OCI-LY7 (cell line): ENCODE measurements around the gene ENDOD1. TPM values are rescaled to one million over a fixed set of nuclear protein-coding genes. Genes with fewer than 3 reads are reported as not detected.

Experiments used
- BruUV-seq: library from RNA; stranded (reverse); fragments of 400-500 nt; replicated peaks from 2 replicates; lab custom pipeline; 2021; lab: Mats Ljungman, UMichigan
- CTCF ChIA-PET: fragments of 300-600 bp; sonication (Branson Sonifier 250); formaldehyde crosslinking; loops from one replicate; lab custom pipeline; 2022; ENCODE audit warnings: antibody characterized with exemption; ENCODE audit not compliant: unreplicated experiment; lab: Charles Lee
- POLR2A ChIA-PET: fragments of 300-600 bp; sonication (Branson Sonifier 250); formaldehyde crosslinking; loops from one replicate; lab custom pipeline; 2022; ENCODE audit warnings: antibody characterized with exemption; lab: Charles Lee
- DNase-seq: peaks from one replicate; pipeline ENCODE4 v3.0.0-alpha.2; 2015; ENCODE audit warnings: low spot score
- H2AFZ ChIP-seq: fragments of 200-600 bp; sonication (generic), shearing (Covaris generic); 2 replicates; pipeline ENCODE4 v1.6.1; 2014; ENCODE audit warnings: mild to moderate bottlenecking, antibody characterized with exemption, low read length, moderate library complexity
- H3K27ac ChIP-seq: fragments of 200-600 bp; sonication (generic); 2 replicates; pipeline ENCODE4 v1.5.1; 2014; ENCODE audit warnings: mixed run types, low read depth, mild to moderate bottlenecking, moderate library complexity, low read length, inconsistent platforms; ENCODE audit not compliant: poor library complexity, severe bottlenecking
- H3K36me3 ChIP-seq: fragments of 200-600 bp; sonication (generic); 2 replicates; pipeline ENCODE4 v1.6.1; 2014; ENCODE audit warnings: mild to moderate bottlenecking, antibody characterized with exemption, low read length, moderate library complexity, mixed read lengths; ENCODE audit not compliant: insufficient read depth
- H3K4me1 ChIP-seq: fragments of 200-600 bp; sonication (generic); 2 replicates; pipeline ENCODE4 v1.5.1; 2014; ENCODE audit warnings: mild to moderate bottlenecking, low read length; ENCODE audit not compliant: insufficient read depth, poor library complexity, severe bottlenecking
- H3K4me2 ChIP-seq: fragments of 200-600 bp; sonication (generic); 2 replicates; pipeline ENCODE4 v1.6.1; 2014; ENCODE audit warnings: mild to moderate bottlenecking, low read length
- H3K4me3 ChIP-seq: fragments of 200-600 bp; sonication (generic); 2 replicates; pipeline ENCODE4 v1.5.1; 2014; ENCODE audit warnings: mild to moderate bottlenecking, low read depth, low read length; ENCODE audit not compliant: poor library complexity, severe bottlenecking
- H3K79me2 ChIP-seq: fragments of 200-600 bp; sonication (generic); 2 replicates; pipeline ENCODE4 v1.6.1; 2016; ENCODE audit warnings: low read depth, mild to moderate bottlenecking, low read length, moderate library complexity, mixed read lengths; ENCODE audit not compliant: insufficient read depth
- H3K9me2 ChIP-seq: fragments of 200-600 bp; sonication (generic); 2 replicates; pipeline ENCODE4 v1.6.1; 2016; ENCODE audit warnings: mild to moderate bottlenecking, low read length, mixed read lengths; ENCODE audit not compliant: insufficient read depth
- H3K9me3 ChIP-seq: fragments of 200-600 bp; sonication (generic); 2 replicates; pipeline ENCODE4 v1.6.1; 2014; ENCODE audit warnings: mild to moderate bottlenecking, mixed run types, low read length, mixed read lengths
- H4K20me1 ChIP-seq: fragments of 200-600 bp; sonication (generic); 2 replicates; pipeline ENCODE4 v1.6.1; 2014; ENCODE audit warnings: mild to moderate bottlenecking, antibody characterized with exemption, low read length, moderate library complexity, mixed read lengths; ENCODE audit not compliant: insufficient read depth
- CTCF ChIP-seq: fragments of 200-600 bp; sonication (generic); conservative IDR thresholded peaks from 2 replicates; pipeline ENCODE4 v1.5.1; 2014; ENCODE audit warnings: mild to moderate bottlenecking, antibody characterized with exemption, low read length, moderate library complexity, mixed read lengths
- EZH2phosphoT487 ChIP-seq: fragments of 200-600 bp; sonication (generic); IDR thresholded peaks from 2 replicates; pipeline ENCODE4 v1.6.1; 2018; ENCODE audit warnings: low read depth, borderline replicate concordance, mild to moderate bottlenecking, mixed run types, antibody characterized with exemption, low read length, moderate library complexity, mixed read lengths
- intact Hi-C: fragments of 100-400 bp; cut with micrococcal nuclease; formaldehyde crosslinking; loops from one replicate; pipeline ENCODE4 v1.10.0; 2022; ENCODE audit not compliant: unreplicated experiment
- total RNA-seq, 2 experiments: library from RNA; depleted of rRNA in 1 of 2; stranded (reverse); fragments of >200 nt in 1 of 2; shearing (Covaris generic) in 1 of 2; gene quantifications; 2 replicates each; pipeline ENCODE4 v1.2.3, GENCODE V29; 2014 to 2022

ENDOD1 gene
- total RNA-seq, 2 experiments from 2014 or later, result 20.4 to 22.5 TPM

GRCh38 chr11:95104856-95105255, 15.2 kb downstream of the ENDOD1 start:
- Histone ChIP-seq H3K9me2 (no peaks in the 10 kb centered on the region), H4K20me1 (no peaks in the 10 kb centered on the region), H3K9me3 (no peaks in the 10 kb centered on the region), H2AFZ (no peak overlapping the region), H3K4me1 (peaks cover 17% of the 10 kb centered on the region), H3K4me2 (no peak overlapping the region), H3K4me3 (no peak overlapping the region), H3K27ac (no peak overlapping the region), H3K79me2 (no peaks in the 10 kb centered on the region), H3K36me3 (peaks cover 14% of the 10 kb centered on the region)
- ChIA-PET CTCF (no interaction called here), POLR2A (interaction anchor here (0.9 to 1.0 kb wide), 2 partner anchors 8 to 9 kb away, joined by 4 to 5 read pairs; no protein-coding TSS in a partner anchor)
- intact Hi-C loops, result no loop called here
- BruUV-seq, result no TSS peak
- no peak for DNase-seq
- TF ChIP-seq EZH2phosphoT487, result no peak
- TF ChIP-seq CTCF, result no peak

- POLR2A ChIA-PET, result interaction anchor here (0.7 to 3.7 kb wide), 7 partner anchors 10 to 143 kb away, joined by 3 to 18 read pairs (median 4); partner anchors contain the start of gene SRSF8
Measured at GRCh38 chr11:95108159-95108611, 18.5 kb downstream of the ENDOD1 start.

More at GRCh38 chr11:95108159-95108611, 18.5 kb downstream of the ENDOD1 start:
- no TSS peak for BruUV-seq
- Histone ChIP-seq H3K4me2 (no peak overlapping the region), H3K79me2 (no peaks in the 10 kb centered on the region), H3K4me3 (no peak overlapping the region), H3K9me2 (no peaks in the 10 kb centered on the region), H4K20me1 (no peaks in the 10 kb centered on the region), H3K36me3 (peaks cover 17% of the 10 kb centered on the region; the same call in 1 of the 2 replicates), H3K9me3 (no peaks in the 10 kb centered on the region), H2AFZ (no peak overlapping the region), H3K4me1 (peaks cover 17% of the 10 kb centered on the region), H3K27ac (no peak overlapping the region)
- DNase-seq, result no peak
- intact Hi-C loops, result no loop called here
- CTCF ChIA-PET, result interaction anchor here (0.6 kb wide), 1 partner anchor 146 kb away, joined by 3 read pairs; no protein-coding TSS in a partner anchor
- TF ChIP-seq CTCF (no peak), EZH2phosphoT487 (no peak)
